Astrocyte of the spinal cord (primary cell): ENCODE results near the gene CFAP57.

ENCODE experiments used
- DNase-seq: peaks from one replicate; pipeline ENCODE4 v3.0.0; 2011; ENCODE audit warnings: low read depth, low spot score
- H3K4me3 ChIP-seq: 2 replicates; pipeline ENCODE4 v1.5.1; 2011; ENCODE audit warnings: low read depth, mild to moderate bottlenecking, low read length, moderate library complexity
- in situ Hi-C: cut with HindIII; loops from 2 replicates; pipeline ENCODE4 v1.10.0; 2017; ENCODE audit warnings: low sequenced_read_pairs
- TF ChIP-seq, protein P1 (sequence below): IDR thresholded peaks from 2 replicates; pipeline ENCODE4 v1.5.1; 2012; ENCODE audit warnings: low read depth, mild to moderate bottlenecking, low read length, inconsistent platforms

The CFAP57 gene

GRCh38 chr1:43229826-43230780 lies 58.0 kb downstream of the CFAP57 start:
- TF ChIP-seq, protein P1, sequence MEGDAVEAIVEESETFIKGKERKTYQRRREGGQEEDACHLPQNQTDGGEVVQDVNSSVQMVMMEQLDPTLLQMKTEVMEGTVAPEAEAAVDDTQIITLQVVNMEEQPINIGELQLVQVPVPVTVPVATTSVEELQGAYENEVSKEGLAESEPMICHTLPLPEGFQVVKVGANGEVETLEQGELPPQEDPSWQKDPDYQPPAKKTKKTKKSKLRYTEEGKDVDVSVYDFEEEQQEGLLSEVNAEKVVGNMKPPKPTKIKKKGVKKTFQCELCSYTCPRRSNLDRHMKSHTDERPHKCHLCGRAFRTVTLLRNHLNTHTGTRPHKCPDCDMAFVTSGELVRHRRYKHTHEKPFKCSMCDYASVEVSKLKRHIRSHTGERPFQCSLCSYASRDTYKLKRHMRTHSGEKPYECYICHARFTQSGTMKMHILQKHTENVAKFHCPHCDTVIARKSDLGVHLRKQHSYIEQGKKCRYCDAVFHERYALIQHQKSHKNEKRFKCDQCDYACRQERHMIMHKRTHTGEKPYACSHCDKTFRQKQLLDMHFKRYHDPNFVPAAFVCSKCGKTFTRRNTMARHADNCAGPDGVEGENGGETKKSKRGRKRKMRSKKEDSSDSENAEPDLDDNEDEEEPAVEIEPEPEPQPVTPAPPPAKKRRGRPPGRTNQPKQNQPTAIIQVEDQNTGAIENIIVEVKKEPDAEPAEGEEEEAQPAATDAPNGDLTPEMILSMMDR, result no peak
- H3K4me3 ChIP-seq, result no peak overlapping the region
- DNase-seq, result no peak
- in situ Hi-C loops, result no loop called here

DNA sequence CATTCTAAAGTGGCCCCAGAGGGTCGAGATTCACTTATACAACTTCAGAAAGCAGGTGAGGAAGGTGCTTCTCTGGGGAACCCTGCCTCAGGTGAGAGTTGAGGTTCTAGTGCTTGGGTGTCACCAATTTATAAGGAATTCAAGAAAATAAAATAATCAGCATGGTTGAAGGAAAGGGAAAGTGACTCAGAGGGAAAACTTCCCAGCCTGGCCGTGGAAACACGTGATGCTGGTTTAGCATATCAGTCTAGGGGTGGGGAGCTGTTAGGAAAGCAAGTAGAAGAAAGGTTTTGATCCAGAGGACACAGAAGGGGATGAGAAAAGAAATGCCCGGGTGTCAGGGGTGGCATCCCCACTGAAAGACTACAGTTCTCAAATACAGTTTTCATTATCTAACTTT lies 59.9 kb downstream of the CFAP57 start:
- TF ChIP-seq, protein P1, result no peak
- in situ Hi-C loops, result no loop called here
- H3K4me3 ChIP-seq, result no peak overlapping the region
- peak; percentile 72 for DNase-seq

DNA sequence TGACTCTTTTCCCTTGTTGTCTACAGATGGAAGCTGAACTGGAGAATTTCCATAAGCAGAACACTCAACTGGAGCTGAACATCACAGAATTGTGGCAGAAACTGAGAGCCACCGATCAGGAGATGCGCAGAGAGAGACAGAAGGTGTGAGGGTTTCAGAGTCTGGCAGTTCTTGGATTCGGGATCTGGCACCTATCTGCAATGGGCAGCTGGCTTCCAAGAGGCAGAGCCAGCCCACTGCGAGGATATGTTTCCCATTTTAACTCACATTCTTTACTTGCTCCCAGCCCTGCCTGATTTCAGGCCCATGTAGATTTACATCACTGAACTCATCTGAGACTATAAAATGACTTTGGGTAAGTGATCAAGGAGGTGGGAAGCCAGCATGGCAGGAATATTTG lies 60.4 kb downstream of the CFAP57 start:
- H3K4me3 ChIP-seq, result no peak overlapping the region
- no peak for DNase-seq
- in situ Hi-C loops, result no loop called here
- TF ChIP-seq, protein P1, result no peak

DNA sequence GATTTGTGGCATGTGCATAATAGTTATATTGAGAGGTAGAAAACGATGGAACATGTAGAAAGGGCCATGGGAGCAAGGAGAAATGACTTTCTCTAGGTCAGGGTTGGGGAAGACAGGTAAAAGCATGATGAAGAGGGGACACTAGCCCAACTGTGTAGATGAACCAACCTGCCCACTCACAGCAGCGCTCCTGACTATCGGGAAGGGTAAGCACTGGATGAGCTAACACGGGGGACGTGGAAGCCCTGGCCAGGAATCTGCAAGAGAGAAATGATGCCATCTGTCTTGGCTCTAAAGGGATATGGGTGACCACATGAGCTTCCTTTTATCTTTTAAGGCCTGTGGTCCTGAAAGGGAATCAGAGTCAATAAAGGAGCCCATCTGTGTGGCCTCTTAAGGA lies 61.5 kb downstream of the CFAP57 start:
- no peak for DNase-seq
- TF ChIP-seq, protein P1, result no peak
- no peak overlapping the region for H3K4me3 ChIP-seq
- in situ Hi-C loops, result no loop called here

GRCh38 chr1:43234267-43234666 lies 62.1 kb downstream of the CFAP57 start:
- no peak for DNase-seq
- H3K4me3 ChIP-seq, result no peak overlapping the region
- TF ChIP-seq, protein P1, result no peak
- in situ Hi-C loops, result no loop called here

DNA sequence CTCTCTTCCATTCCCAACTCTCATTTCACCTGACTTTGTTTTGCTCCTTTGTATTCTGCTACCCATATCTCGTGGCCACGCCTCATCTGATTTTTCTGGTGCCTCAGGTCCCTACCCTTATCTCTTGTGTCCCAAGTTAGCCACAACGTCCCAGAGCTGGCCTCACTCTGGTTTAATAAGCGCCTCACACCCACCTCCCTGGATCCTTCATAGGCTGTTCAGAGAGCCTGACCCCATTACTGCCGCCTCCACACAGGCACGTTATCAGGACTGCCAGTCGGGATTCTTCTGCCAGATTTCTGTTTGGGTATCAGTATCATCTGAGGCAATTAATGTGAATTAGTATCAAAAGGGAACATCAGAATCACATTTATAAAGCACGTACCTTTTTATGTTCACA lies 62.9 kb downstream of the CFAP57 start:
- TF ChIP-seq, protein P1, result no peak
- DNase-seq, result no peak
- H3K4me3 ChIP-seq, result no peak overlapping the region
- in situ Hi-C loops, result no loop called here
